SK-N-MC (cell line): Measurements from ENCODE around the gene PRRC2A.

Experiments used
- DNase-seq: peaks from one replicate; pipeline ENCODE4 v3.0.0-alpha.2; 2011; ENCODE audit warnings: low read depth, low spot score
- H3K27ac ChIP-seq: fragments of 200-600 bp; sonication (generic); 2 replicates; pipeline ENCODE4 v1.5.1; 2016; ENCODE audit warnings: mixed run types
- H3K36me3 ChIP-seq: fragments of 200-600 bp; sonication (generic); 2 replicates; pipeline ENCODE4 v1.6.1; 2017; ENCODE audit warnings: antibody characterized with exemption, low read length, mixed read lengths; ENCODE audit not compliant: insufficient read depth
- H3K4me3 ChIP-seq: fragments of 200-600 bp; sonication (generic); 2 replicates; pipeline ENCODE4 v1.5.1; 2016
- H3K9ac ChIP-seq: fragments of 200-600 bp; sonication (generic); 2 replicates; pipeline ENCODE4 v1.8.0; 2017; ENCODE audit warnings: mixed run types, mixed read lengths; ENCODE audit not compliant: insufficient read length
- H3K9me3 ChIP-seq: fragments of 200-600 bp; sonication (generic); 2 replicates; pipeline ENCODE4 v1.6.1; 2017; ENCODE audit warnings: low read depth, mild to moderate bottlenecking, antibody characterized with exemption, low read length, moderate library complexity, mixed read lengths
- EZH2 ChIP-seq: fragments of 200-600 bp; sonication (generic); IDR thresholded peaks from one replicate; pipeline ENCODE4 v1.6.1; 2017; ENCODE audit warnings: antibody characterized with exemption
- FOXP2 ChIP-seq: optimal IDR thresholded peaks from 2 replicates; pipeline ENCODE3; 2011; ENCODE audit warnings: mild to moderate bottlenecking, moderate library complexity; ENCODE audit not compliant: insufficient read depth; ENCODE audit errors: extremely low read length, control extremely low read depth
- POLR2AphosphoS5 ChIP-seq: IDR thresholded peaks from 2 replicates; pipeline ENCODE4 v1.6.1; 2012; ENCODE audit warnings: mild to moderate bottlenecking, low read depth, low read length, borderline replicate concordance

Gene PRRC2A

DNA sequence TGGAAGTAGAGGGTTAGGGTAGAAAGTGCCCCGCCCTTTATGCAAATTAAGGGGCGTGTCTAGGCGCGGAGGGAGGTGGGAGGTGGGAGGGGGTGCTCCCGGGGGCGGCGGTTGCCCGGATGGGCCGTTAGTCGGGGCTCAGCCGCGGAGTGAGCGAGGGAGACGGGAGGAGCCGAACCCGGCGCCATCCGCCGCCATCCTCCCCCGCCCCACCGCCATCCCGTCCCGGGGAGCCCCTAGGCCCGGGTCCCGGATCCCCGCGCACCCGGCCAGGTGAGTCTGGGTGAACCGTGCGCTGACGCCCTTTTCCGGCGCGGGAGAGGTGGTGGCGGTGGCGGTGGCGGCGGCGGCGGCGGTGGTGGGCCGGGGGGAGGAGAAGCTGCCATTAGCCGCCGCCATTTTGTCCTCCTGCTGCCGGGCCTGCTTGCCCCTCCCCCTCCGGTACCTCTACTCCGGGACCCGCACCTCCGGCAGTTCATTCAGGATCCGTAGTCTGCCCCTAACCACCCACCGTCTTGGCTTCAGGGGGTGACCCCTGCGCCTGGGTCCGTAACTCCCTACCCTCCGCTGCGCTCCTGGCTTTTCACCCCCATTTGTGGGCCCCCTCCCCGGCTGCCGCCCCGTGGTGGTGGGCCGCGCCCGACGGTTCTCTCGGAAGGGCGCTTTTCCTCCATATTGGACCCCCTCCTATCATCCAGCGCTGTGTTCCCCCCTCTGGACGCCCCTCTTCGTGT, at the start of gene PRRC2A:
TSS of gene PRRC2A (plus strand) at position 130 of the 734 bp plus-strand sequence. CDS start 2,075 bp downstream, outside the sequence.
- H3K27ac ChIP-seq = peak within 1 kb of the TSS; percentile 99
- peak within 1 kb of the TSS; percentile 99 for H3K9ac ChIP-seq
- peaks cover 45% of the 10 kb centered on the region for H3K36me3 ChIP-seq
- peak; percentile 66 for TF ChIP-seq POLR2AphosphoS5
- no peak for TF ChIP-seq EZH2
- no peak for TF ChIP-seq FOXP2
- peak within 1 kb of the TSS; percentile 100 for H3K4me3 ChIP-seq
- no peak for DNase-seq
- no peaks in the 10 kb centered on the region for H3K9me3 ChIP-seq

DNA sequence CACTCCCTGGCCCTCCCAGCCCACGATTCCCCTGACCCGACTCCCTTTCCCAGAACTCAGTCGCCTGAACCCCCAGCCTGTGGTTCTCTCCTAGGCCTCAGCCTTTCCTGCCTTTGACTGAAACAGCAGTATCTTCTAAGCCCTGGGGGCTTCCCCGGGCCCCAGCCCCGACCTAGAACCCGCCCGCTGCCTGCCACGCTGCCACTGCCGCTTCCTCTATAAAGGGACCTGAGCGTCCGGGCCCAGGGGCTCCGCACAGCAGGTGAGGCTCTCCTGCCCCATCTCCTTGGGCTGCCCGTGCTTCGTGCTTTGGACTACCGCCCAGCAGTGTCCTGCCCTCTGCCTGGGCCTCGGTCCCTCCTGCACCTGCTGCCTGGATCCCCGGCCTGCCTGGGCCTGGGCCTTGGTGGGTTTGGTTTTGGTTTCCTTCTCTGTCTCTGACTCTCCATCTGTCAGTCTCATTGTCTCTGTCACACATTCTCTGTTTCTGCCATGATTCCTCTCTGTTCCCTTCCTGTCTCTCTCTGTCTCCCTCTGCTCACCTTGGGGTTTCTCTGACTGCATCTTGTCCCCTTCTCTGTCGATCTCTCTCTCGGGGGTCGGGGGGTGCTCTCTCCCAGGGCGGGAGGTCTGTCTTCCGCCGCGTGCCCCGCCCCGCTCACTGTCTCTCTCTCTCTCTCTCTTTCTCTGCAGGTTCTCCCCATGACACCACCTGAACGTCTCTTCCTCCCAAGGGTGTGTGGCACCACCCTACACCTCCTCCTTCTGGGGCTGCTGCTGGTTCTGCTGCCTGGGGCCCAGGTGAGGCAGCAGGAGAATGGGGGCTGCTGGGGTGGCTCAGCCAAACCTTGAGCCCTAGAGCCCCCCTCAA, 48.2 kb upstream of the PRRC2A start, which contains the start of gene LTA:
TSS of gene LTA (plus strand) at position 249 of the 871 bp plus-strand sequence. CDS start at position 703, 454 bp downstream.
- H3K9ac ChIP-seq = no peak within 1 kb of the TSS
- no peak within 1 kb of the TSS for H3K4me3 ChIP-seq
- no peak for DNase-seq
- no peak for TF ChIP-seq POLR2AphosphoS5
- H3K9me3 ChIP-seq = no peaks in the 10 kb centered on the region
- no peaks in the 10 kb centered on the region for H3K36me3 ChIP-seq
- H3K27ac ChIP-seq = no peak within 1 kb of the TSS

DNA sequence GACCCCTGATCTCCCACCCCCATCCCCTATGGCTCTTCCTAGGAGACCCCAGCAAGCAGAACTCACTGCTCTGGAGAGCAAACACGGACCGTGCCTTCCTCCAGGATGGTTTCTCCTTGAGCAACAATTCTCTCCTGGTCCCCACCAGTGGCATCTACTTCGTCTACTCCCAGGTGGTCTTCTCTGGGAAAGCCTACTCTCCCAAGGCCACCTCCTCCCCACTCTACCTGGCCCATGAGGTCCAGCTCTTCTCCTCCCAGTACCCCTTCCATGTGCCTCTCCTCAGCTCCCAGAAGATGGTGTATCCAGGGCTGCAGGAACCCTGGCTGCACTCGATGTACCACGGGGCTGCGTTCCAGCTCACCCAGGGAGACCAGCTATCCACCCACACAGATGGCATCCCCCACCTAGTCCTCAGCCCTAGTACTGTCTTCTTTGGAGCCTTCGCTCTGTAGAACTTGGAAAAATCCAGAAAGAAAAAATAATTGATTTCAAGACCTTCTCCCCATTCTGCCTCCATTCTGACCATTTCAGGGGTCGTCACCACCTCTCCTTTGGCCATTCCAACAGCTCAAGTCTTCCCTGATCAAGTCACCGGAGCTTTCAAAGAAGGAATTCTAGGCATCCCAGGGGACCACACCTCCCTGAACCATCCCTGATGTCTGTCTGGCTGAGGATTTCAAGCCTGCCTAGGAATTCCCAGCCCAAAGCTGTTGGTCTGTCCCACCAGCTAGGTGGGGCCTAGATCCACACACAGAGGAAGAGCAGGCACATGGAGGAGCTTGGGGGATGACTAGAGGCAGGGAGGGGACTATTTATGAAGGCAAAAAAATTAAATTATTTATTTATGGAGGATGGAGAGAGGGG, 47.0 kb upstream of the PRRC2A start:
- TF ChIP-seq EZH2 (no peak), POLR2AphosphoS5 (no peak), FOXP2 (no peak)

DNA sequence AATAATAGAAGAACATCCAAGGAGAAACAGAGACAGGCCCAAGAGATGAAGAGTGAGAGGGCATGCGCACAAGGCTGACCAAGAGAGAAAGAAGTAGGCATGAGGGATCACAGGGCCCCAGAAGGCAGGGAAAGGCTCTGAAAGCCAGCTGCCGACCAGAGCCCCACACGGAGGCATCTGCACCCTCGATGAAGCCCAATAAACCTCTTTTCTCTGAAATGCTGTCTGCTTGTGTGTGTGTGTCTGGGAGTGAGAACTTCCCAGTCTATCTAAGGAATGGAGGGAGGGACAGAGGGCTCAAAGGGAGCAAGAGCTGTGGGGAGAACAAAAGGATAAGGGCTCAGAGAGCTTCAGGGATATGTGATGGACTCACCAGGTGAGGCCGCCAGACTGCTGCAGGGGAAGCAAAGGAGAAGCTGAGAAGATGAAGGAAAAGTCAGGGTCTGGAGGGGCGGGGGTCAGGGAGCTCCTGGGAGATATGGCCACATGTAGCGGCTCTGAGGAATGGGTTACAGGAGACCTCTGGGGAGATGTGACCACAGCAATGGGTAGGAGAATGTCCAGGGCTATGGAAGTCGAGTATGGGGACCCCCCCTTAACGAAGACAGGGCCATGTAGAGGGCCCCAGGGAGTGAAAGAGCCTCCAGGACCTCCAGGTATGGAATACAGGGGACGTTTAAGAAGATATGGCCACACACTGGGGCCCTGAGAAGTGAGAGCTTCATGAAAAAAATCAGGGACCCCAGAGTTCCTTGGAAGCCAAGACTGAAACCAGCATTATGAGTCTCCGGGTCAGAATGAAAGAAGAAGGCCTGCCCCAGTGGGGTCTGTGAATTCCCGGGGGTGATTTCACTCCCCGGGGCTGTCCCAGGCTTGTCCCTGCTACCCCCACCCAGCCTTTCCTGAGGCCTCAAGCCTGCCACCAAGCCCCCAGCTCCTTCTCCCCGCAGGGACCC, 46.1 kb upstream of the PRRC2A start:
- Histone ChIP-seq H3K9ac (no peak overlapping the region), H3K4me3 (no peak overlapping the region), H3K36me3 (no peaks in the 10 kb centered on the region), H3K9me3 (no peaks in the 10 kb centered on the region), H3K27ac (no peak overlapping the region)
- DNase-seq = no peak
- no peak for TF ChIP-seq POLR2AphosphoS5
- no peak for TF ChIP-seq FOXP2
- no peak for TF ChIP-seq EZH2

More for the DNA sequence above, 47.0 kb upstream of the PRRC2A start:
- H3K27ac ChIP-seq = no peak overlapping the region
- H3K36me3 ChIP-seq = no peaks in the 10 kb centered on the region
- no peak overlapping the region for H3K9ac ChIP-seq
- DNase-seq = no peak
- H3K4me3 ChIP-seq = no peak overlapping the region
- H3K9me3 ChIP-seq = no peaks in the 10 kb centered on the region

DNA sequence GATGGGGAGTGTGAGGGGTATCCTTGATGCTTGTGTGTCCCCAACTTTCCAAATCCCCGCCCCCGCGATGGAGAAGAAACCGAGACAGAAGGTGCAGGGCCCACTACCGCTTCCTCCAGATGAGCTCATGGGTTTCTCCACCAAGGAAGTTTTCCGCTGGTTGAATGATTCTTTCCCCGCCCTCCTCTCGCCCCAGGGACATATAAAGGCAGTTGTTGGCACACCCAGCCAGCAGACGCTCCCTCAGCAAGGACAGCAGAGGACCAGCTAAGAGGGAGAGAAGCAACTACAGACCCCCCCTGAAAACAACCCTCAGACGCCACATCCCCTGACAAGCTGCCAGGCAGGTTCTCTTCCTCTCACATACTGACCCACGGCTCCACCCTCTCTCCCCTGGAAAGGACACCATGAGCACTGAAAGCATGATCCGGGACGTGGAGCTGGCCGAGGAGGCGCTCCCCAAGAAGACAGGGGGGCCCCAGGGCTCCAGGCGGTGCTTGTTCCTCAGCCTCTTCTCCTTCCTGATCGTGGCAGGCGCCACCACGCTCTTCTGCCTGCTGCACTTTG, 45.1 kb upstream of the PRRC2A start, which contains the start of gene TNF:
TSS of gene TNF (plus strand) at position 231 of the 567 bp plus-strand sequence. CDS start at position 408, 177 bp downstream.
- DNase-seq = no peak
- H3K27ac ChIP-seq = no peak within 1 kb of the TSS
- H3K36me3 ChIP-seq = no peaks in the 10 kb centered on the region
- no peak within 1 kb of the TSS for H3K9ac ChIP-seq
- peak within 1 kb of the TSS; percentile 15; the same call in 1 of the 2 replicates for H3K4me3 ChIP-seq
- TF ChIP-seq FOXP2 = no peak
- TF ChIP-seq POLR2AphosphoS5 = peak; percentile 62
- TF ChIP-seq EZH2 = no peak
- no peaks in the 10 kb centered on the region for H3K9me3 ChIP-seq

DNA sequence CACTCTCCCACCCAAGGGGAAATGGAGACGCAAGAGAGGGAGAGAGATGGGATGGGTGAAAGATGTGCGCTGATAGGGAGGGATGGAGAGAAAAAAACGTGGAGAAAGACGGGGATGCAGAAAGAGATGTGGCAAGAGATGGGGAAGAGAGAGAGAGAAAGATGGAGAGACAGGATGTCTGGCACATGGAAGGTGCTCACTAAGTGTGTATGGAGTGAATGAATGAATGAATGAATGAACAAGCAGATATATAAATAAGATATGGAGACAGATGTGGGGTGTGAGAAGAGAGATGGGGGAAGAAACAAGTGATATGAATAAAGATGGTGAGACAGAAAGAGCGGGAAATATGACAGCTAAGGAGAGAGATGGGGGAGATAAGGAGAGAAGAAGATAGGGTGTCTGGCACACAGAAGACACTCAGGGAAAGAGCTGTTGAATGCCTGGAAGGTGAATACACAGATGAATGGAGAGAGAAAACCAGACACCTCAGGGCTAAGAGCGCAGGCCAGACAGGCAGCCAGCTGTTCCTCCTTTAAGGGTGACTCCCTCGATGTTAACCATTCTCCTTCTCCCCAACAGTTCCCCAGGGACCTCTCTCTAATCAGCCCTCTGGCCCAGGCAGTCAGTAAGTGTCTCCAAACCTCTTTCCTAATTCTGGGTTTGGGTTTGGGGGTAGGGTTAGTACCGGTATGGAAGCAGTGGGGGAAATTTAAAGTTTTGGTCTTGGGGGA, 44.4 kb upstream of the PRRC2A start:
- H3K9me3 ChIP-seq = no peaks in the 10 kb centered on the region
- H3K9ac ChIP-seq = no peak overlapping the region
- DNase-seq = no peak
- no peak overlapping the region for H3K27ac ChIP-seq
- H3K36me3 ChIP-seq = no peaks in the 10 kb centered on the region
- TF ChIP-seq FOXP2 (no peak), EZH2 (no peak), POLR2AphosphoS5 (no peak)
- H3K4me3 ChIP-seq = no peak overlapping the region
